Measurements from ENCODE around the gene HNRNPM. TPM values are rescaled to one million over a fixed set of nuclear protein-coding genes. Genes with fewer than 3 reads are reported as not detected.
A peak's percentile ranks its signal among the peaks of the same experiment; 100 is the strongest.
"Not testable (repeated sequence)": the region's sequence is repeated elsewhere in the genome, so short reads cannot be mapped to it uniquely, and the experiment has no call there.

Gene HNRNPM, protein sequence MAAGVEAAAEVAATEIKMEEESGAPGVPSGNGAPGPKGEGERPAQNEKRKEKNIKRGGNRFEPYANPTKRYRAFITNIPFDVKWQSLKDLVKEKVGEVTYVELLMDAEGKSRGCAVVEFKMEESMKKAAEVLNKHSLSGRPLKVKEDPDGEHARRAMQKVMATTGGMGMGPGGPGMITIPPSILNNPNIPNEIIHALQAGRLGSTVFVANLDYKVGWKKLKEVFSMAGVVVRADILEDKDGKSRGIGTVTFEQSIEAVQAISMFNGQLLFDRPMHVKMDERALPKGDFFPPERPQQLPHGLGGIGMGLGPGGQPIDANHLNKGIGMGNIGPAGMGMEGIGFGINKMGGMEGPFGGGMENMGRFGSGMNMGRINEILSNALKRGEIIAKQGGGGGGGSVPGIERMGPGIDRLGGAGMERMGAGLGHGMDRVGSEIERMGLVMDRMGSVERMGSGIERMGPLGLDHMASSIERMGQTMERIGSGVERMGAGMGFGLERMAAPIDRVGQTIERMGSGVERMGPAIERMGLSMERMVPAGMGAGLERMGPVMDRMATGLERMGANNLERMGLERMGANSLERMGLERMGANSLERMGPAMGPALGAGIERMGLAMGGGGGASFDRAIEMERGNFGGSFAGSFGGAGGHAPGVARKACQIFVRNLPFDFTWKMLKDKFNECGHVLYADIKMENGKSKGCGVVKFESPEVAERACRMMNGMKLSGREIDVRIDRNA
- 100 to 1,000 TPM in 2 of 3 donors, 10 to 100 TPM in 1; 83.6 to 182 (median 105) TPM for polyA plus RNA-seq

DNA sequence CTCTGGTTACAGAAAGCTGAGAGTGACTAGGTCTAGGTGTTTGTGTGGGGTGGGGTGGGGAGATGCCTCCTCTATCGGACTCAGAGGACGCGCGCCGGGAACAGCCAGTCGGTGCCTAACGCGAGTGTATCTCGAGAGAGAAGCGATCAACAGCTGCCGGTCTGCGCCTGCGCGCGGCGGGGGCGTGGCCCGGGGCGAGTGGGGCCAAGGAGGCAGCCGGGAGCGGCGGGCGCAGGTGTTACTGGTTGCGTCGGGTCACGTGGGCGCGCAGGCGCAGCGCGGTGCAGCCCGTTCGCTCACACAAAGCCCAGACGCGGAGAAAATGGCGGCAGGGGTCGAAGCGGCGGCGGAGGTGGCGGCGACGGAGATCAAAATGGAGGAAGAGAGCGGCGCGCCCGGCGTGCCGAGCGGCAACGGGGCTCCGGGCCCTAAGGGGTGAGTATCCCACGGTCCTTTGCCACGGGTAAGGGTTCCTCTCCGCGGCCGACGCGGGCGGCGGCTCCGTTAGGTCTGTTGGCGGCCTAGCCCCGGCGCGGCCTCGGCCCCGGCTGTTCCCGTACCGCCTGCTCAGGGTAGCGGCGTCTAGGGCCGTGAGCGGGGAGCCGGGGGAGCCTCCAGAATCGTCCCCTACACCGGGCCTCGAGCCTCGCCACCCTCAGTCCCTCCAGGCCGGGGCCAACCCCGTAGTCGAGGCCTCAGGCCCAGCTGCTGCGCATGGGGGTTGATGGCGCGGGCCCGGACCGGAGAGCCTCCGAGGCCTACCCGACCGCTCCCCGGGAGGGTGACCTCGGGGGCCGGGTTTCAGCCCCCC lies at the start of gene HNRNPM:
Gene HNRNPM (plus strand): TSS at position 299 of the 811 bp plus-strand sequence. CDS start 24 bp downstream, at position 323.
- WGBS, 3 donors: 0% methylated on average over 59 to 93 of the region's 93 CpGs
- H3K27ac ChIP-seq (ENCODE audit: low read depth, low read length): peak within 1 kb of the TSS; percentile 80

DNA sequence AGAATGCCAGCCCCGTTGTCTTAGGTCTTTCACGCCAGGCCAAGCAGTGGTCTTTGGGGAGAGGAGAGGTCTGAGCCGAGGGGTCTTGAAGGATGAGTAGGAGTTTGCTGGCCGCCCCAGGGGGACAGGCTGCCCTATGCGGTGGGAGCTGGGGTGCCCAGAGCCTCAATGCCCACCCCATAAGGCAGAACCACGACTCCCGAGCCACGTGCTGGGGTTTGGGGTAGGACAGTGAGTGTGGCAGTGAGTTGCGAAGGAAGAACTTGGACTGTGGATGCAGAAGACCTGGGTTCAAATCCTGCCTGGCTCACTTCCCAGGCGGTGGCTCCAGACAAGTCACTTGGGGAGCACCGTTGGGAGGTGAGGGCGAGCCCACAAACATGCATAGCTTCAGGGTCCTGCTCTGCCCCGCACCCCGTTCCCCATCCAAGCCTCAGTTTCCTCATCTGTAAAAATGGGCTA lies 49.1 kb upstream of the HNRNPM start:
- 87 to 89% (median 88%) methylated on average over 14 of the region's 14 CpGs for WGBS, 3 donors
- H3K27ac ChIP-seq (ENCODE audit: low read depth, low read length): no peak overlapping the region

- WGBS, 3 donors: 67 to 91% (median 89%) methylated on average over 7 of the region's 7 CpGs
- no peak overlapping the region for H3K27ac ChIP-seq (ENCODE audit: low read depth, low read length)
These were observed 48.6 kb upstream of the HNRNPM start for GRCh38 chr19:8396185-8396562.

- 46 to 51% (median 51%) methylated on average over 18 to 22 of the region's 22 CpGs for WGBS, 3 donors
- H3K27ac ChIP-seq (ENCODE audit: low read depth, low read length): no peak overlapping the region
These were observed 48.1 kb upstream of the HNRNPM start for GRCh38 chr19:8396563-8397203.

DNA sequence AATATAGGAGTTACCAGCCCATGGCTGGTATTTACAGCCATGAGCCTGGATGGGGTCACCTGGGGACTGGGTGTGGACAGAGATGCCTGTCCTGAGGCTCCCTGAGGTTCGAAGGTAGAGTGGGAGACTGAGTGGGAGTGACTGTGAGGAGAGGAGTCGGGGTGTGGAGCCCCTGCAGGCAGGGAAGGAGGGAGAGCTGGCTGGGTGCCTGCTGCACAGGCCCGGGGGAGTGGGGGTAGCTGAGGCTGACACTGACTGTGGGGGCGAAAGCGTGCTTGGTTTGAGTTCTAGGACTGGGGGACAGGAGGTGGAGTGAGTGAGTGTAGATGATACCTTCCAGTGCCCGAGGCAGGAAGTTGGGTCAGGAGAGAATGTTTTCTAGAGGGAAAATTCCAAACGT lies 47.5 kb upstream of the HNRNPM start:
- H3K27ac ChIP-seq (ENCODE audit: low read depth, low read length): no peak overlapping the region
- 43 to 71% (median 45%) methylated on average over 7 of the region's 7 CpGs for WGBS, 3 donors

- no peak overlapping the region for H3K27ac ChIP-seq (ENCODE audit: low read depth, low read length)
- WGBS, 3 donors: 70 to 81% (median 71%) methylated on average over 10 of the region's 10 CpGs
These were observed 46.9 kb upstream of the HNRNPM start for GRCh38 chr19:8397746-8398310.

- no peak overlapping the region for H3K27ac ChIP-seq (ENCODE audit: low read depth, low read length)
- WGBS, 3 donors: 45 to 58% (median 55%) methylated on average over 9 of the region's 9 CpGs
These were observed 46.4 kb upstream of the HNRNPM start for GRCh38 chr19:8398311-8398771.

GRCh38 chr19:8399681-8400188 lies 45.0 kb upstream of the HNRNPM start:
- H3K27ac ChIP-seq (ENCODE audit: low read depth, low read length): no peak overlapping the region
- WGBS, 3 donors: 92 to 93% (median 92%) methylated on average over 33 to 34 of the region's 34 CpGs

GRCh38 chr19:8401981-8402411 lies 42.8 kb upstream of the HNRNPM start:
- H3K27ac ChIP-seq (ENCODE audit: low read depth, low read length): no peak overlapping the region
- 92 to 97% (median 94%) methylated on average over 21 of the region's 21 CpGs for WGBS, 3 donors

GRCh38 chr19:8403098-8403819 lies 41.5 kb upstream of the HNRNPM start:
- 72 to 85% (median 82%) methylated on average over 30 to 44 of the region's 44 CpGs for WGBS, 3 donors
- no peak overlapping the region for H3K27ac ChIP-seq (ENCODE audit: low read depth, low read length)

DNA sequence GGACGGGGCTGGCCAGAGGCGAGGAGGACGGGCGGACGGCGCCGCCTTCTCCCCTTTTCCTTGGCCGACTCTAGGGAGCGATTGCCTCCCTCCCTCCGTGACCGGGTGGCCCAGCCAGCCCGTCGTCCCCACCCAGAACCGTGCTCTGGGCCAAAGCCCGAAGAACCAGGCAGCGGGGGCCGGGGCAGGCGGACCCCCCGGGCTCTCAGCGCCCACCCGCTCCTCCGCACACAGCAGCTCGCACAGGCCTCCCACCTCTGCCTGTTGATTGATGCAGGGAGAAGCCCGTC lies 41.0 kb upstream of the HNRNPM start:
- no peak overlapping the region for H3K27ac ChIP-seq (ENCODE audit: low read depth, low read length)
- 73 to 92% (median 84%) methylated on average over 14 to 24 of the region's 24 CpGs for WGBS, 3 donors

GRCh38 chr19:8404391-8405151 lies 40.2 kb upstream of the HNRNPM start:
- no peak overlapping the region for H3K27ac ChIP-seq (ENCODE audit: low read depth, low read length)
- WGBS, 3 donors: 83 to 87% (median 84%) methylated on average over 18 of the region's 18 CpGs

DNA sequence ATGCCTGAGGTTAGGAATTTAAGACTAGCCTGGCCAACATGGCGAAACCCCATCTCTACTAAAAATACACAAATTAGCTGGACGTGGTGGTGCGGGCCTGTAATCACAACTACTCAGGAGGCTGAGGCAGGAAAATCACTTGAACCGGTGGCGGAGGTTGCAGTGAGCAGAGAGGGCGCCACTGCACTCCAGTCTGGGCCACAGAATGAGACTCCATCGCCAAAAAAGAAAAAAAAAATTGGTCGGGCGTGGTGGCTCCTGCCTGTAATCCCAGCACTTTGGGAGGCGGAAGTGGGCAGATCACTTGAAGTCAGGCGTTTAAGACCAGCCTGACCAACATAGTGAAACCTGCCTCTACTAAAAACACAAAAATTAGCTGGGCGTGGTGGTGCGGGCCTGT lies 34.1 kb upstream of the HNRNPM start:
- WGBS, 3 donors: 87 to 90% (median 87%) methylated on average over 13 of the region's 13 CpGs
- not testable (repeated sequence) for H3K27ac ChIP-seq (ENCODE audit: low read depth, low read length)

DNA sequence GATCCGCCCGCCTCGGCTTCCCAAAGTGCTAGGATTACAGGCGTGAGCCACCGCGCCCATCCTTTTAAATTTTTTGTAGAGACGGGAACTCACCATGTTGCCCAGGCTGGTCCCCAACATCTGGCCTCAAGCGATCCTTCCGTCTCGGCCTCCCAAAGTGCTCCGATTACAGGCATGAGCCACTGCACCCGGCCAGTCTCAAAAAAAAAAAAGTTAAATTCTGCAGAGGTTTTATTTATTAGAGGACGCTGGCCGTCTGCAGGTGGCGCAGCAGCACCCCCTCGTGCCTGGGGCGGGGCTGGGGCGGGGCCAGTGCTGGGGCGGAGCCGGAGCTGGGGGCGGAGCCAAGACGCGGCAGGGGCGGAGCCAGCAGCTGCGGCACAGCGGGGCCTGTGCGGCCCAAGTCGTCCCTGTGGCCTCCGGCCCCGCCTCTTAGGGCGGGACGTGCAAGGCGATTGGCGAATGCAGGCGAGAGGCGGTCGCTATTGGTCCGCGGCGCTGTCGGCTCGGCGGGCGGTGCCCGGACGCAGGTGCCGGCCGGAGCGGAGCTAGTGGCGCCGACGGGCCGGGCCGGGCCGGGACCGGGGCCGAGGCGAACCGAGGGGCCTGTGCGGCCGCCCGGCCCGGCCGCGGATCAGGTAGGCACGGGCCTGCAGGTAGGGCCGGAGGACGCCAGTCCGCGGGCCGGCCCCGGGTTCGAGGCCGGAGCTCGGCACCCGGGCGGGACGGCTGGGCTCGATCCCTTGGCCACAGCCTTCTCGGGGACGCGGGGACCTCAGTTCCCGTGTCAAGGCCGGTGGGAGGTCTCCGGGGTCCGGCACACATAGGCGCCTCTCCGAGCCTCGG lies 31.8 kb upstream of the HNRNPM start, which contains the start of gene MARCHF2:
Gene MARCHF2 (plus strand): TSS at position 523 of the 846 bp plus-strand sequence. CDS start 8,536 bp downstream, outside the sequence.
- 3 to 6% (median 4%) methylated on average over 70 to 88 of the region's 89 CpGs for whole genome bisulfite sequencing, 3 donors
- H3K27ac ChIP-seq (ENCODE audit: low read depth, low read length): peak within 1 kb of the TSS; percentile 46

GRCh38 chr19:8413629-8413995 lies 31.2 kb upstream of the HNRNPM start:
- no peak overlapping the region for H3K27ac ChIP-seq (ENCODE audit: low read depth, low read length)
- WGBS, 3 donors: 16 to 27% (median 22%) methylated on average over 3 of the region's 3 CpGs

GRCh38 chr19:8416796-8417195 lies 28.0 kb upstream of the HNRNPM start:
- WGBS, 3 donors: 68 to 94% (median 80%) methylated on average over 4 of the region's 4 CpGs
- no peak overlapping the region for H3K27ac ChIP-seq (ENCODE audit: low read depth, low read length)
